GM19328 (cell line): ENCODE results near the gene MED20.

Experiments used
- ATAC-seq: cut with Tn5 transposase; IDR thresholded peaks from one replicate; pipeline ENCODE4 v1.9.1; 2021; ENCODE audit warnings: mild to moderate bottlenecking, moderate library complexity; ENCODE audit not compliant: unreplicated experiment

Gene MED20

GRCh38 chr6:41858703-41859102, 62.2 kb downstream of the MED20 start:
- ATAC-seq = no peak
